ENCODE data around the gene RRAD.

Gene RRAD

DNA sequence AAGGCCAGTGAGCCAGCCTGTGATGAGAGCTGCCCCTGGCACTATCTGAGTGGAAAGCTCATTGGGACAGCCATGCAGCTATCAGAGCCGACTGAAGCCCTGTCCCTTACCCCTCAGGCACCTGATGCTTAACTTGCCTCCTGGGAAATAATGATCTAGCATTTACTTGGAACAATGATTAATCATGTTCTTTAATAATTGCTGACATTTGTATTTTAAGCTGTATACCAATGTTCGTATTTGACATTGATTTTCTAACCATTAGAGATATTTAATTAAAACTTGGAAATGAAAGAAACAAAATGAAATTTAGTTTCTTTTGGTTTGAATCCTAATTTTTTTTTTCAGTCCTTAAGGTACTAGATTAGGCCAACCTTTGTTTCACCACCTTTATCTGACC, 34.5 kb downstream of the RRAD start (continued):
- TF ChIP-seq, protein P1, sequence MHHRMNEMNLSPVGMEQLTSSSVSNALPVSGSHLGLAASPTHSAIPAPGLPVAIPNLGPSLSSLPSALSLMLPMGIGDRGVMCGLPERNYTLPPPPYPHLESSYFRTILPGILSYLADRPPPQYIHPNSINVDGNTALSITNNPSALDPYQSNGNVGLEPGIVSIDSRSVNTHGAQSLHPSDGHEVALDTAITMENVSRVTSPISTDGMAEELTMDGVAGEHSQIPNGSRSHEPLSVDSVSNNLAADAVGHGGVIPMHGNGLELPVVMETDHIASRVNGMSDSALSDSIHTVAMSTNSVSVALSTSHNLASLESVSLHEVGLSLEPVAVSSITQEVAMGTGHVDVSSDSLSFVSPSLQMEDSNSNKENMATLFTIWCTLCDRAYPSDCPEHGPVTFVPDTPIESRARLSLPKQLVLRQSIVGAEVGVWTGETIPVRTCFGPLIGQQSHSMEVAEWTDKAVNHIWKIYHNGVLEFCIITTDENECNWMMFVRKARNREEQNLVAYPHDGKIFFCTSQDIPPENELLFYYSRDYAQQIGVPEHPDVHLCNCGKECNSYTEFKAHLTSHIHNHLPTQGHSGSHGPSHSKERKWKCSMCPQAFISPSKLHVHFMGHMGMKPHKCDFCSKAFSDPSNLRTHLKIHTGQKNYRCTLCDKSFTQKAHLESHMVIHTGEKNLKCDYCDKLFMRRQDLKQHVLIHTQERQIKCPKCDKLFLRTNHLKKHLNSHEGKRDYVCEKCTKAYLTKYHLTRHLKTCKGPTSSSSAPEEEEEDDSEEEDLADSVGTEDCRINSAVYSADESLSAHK (tag by site-specific recombination; IDR thresholded peaks at IDR 0.05): no peak
- TF ChIP-seq IKZF3 (tag by site-specific recombination; IDR thresholded peaks at IDR 0.05) (no peak), BCL6B (tag by site-specific recombination; IDR thresholded peaks at IDR 0.05) (no peak), ZNF223 (tag by site-specific recombination; IDR thresholded peaks at IDR 0.05) (no peak), GFI1B (tag by site-specific recombination; IDR thresholded peaks at IDR 0.05) (no peak), AEBP2 (tag by site-specific recombination; IDR thresholded peaks at IDR 0.05; ENCODE audit: borderline replicate concordance) (no peak), ZNF26 (tag by site-specific recombination; IDR thresholded peaks at IDR 0.05) (no peak), ZNF776 (tag by site-specific recombination; IDR thresholded peaks at IDR 0.05; ENCODE audit: borderline replicate concordance) (no peak), ZNF155 (tag by site-specific recombination; IDR thresholded peaks at IDR 0.05) (no peak), ZNF37A (tag by site-specific recombination; IDR thresholded peaks at IDR 0.05) (no peak)

- TF ChIP-seq ZNF366 (tag by site-specific recombination; conservative IDR thresholded peaks at IDR 0.05) (no peak), ZNF362 (tag by site-specific recombination; IDR thresholded peaks at IDR 0.05) (peak; percentile 88)
- ChIA-PET POLR2A (interaction anchor here (0.6 to 0.7 kb wide), 2 partner anchors 9 to 21 kb away, joined by 3 read pairs; partner anchors contain the start of gene PDP2), CTCF (interaction anchor here (0.6 to 1.7 kb wide), 7 partner anchors 9 to 266 kb away, joined by 3 to 14 read pairs (median 4); partner anchors contain the start of genes CDH16, CES3 and PDP2)
- Histone ChIP-seq H3K4me1 (ENCODE audit: control insufficient read depth, insufficient read depth, low read length) (peaks cover 8% of the 10 kb centered on the region), H3K4me3 (ENCODE audit: low read depth, low read length) (no peak overlapping the region), H3K36me3 (ENCODE audit: control insufficient read depth in 2 of 2, insufficient read depth in 1 of 2, low read length in 2 of 2) (peaks cover 9 to 33% of the 10 kb centered on the region in 2 experiments; a peak in 2 of 3 replicates), H3K27ac (ENCODE audit: extremely low read depth, low read depth, low read length) (no peak overlapping the region), H3K9me3 (ENCODE audit: control insufficient read depth, insufficient read depth, low read depth, low read length) (no peaks in the 10 kb centered on the region)
Observed at GRCh38 chr16:66889622-66890021, 35.7 kb downstream of the RRAD start.

DNA sequence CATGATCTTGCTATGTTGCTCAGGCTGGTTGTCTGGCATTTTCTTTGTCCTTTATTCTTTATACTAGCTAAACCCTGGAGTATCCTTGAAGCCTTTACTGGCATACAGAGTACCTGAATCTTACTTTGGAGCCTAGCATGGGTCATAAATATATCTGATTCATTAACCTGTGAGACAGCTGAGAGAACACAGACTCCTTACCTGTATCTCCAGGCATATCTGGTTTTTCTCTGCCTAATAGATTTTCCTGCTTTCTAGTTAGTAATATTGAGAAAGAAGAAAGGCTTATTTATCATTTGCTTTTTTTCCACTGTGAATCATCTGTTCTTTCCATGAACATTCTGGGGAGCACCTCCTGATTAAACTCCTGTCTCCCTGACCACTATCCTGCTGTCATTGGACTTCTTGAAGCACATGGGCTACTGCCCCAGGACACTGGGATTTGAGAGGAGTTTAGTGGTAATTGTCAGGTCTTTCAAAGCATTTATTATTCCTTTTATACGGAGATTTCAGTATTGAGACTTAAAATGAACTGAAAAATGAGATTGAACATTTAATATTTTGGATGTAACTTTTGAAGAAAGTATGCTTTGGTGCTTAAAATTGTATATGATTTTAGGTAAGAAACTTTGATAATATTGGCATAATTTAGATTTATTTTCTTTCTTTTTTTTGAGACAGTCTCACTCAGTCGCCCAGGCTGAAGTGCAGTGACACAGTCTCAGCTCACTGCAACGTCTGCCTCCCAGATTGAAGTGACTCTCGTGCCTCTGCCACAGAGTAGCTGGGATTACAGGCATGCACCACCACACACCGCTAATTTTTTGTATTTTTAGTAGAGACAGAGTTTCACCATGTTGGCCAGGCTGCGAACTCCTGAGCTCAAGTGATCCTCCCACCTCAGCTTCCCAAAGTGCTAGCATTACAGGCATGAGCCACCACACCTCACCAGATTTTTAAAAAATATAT, 36.4 kb downstream of the RRAD start:
- TF ChIP-seq ZNF791 (tag by site-specific recombination; IDR thresholded peaks at IDR 0.05) (no peak), ZNF426 (tag by site-specific recombination; IDR thresholded peaks at IDR 0.05) (no peak), ZNF366 (tag by site-specific recombination; conservative IDR thresholded peaks at IDR 0.05) (no peak), KLF8 (tag by site-specific recombination; IDR thresholded peaks at IDR 0.05) (no peak), ZNF133 (tag by site-specific recombination; IDR thresholded peaks at IDR 0.05) (no peak)
- H3K9me3 ChIP-seq (ENCODE audit: control insufficient read depth, insufficient read depth, low read depth, low read length): no peaks in the 10 kb centered on the region
- peaks cover 8% of the 10 kb centered on the region for H3K4me1 ChIP-seq (ENCODE audit: control insufficient read depth, insufficient read depth, low read length)
- peaks cover 9 to 39% of the 10 kb centered on the region in 2 experiments; a peak in 2 of 3 replicates for H3K36me3 ChIP-seq (ENCODE audit: control insufficient read depth in 2 of 2, insufficient read depth in 1 of 2, low read length in 2 of 2)
- no peak overlapping the region for H3K27ac ChIP-seq (ENCODE audit: extremely low read depth, low read depth, low read length)
- ChIA-PET CTCF (interaction anchor here (0.6 to 1.5 kb wide), 4 partner anchors 16 to 52 kb away, joined by 3 to 4 read pairs (median 4); partner anchors contain the start of gene CDH16), POLR2A (interaction anchor here (0.6 to 0.7 kb wide), 2 partner anchors 9 to 20 kb away, joined by 3 read pairs; partner anchors contain the start of gene PDP2)
- H3K4me3 ChIP-seq (ENCODE audit: low read depth, low read length): no peak overlapping the region

Data from HEK293 (cell line).